Measurements from ENCODE around the gene ADRM1.

The ADRM1 gene

DNA sequence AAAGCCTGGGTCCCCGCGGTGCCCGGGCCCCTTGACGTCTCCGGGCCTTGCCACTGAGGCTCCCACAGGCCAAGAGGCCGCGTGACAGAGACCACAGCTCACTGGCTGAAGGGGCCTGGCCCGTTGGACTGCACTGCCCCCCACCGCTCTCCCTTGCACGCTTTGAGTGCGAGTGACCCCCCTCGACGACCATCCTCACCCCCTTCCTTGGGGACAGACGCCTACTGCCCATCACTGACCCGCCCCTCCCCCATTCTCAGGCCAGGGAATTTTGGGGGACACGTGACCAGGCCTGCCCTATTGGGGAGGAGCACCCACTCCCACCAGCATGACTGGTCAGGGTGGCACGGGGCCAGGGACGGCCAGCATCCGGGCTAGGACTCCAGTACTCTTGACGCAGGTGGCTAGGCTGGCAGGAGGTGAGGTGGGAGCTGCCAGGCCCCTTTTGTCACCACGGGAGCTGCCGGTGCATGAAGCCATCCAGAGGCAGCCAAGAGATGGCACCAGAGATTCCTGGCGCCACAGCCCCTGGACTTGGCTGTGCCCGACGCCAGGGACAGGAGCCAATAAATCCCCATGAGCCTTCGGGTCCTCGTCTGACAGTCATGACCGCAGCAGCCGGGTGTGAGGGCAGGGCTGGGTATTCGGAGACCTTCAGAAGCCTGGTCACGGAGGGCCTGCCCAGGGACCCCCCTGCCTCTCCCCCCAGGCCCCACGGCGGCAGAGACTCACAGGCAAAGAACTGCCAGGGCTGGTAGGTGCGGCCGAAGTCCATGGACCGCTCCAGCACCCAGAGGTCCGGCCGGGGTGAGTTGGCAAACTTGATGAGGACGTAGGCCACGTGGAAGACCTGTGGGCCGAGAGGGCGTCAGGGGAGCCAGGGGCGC lies 49.8 kb downstream of the ADRM1 start:
- in situ Hi-C loops (cut with HindIII; ENCODE audit: low sequenced_read_pairs) = no loop called here

DNA sequence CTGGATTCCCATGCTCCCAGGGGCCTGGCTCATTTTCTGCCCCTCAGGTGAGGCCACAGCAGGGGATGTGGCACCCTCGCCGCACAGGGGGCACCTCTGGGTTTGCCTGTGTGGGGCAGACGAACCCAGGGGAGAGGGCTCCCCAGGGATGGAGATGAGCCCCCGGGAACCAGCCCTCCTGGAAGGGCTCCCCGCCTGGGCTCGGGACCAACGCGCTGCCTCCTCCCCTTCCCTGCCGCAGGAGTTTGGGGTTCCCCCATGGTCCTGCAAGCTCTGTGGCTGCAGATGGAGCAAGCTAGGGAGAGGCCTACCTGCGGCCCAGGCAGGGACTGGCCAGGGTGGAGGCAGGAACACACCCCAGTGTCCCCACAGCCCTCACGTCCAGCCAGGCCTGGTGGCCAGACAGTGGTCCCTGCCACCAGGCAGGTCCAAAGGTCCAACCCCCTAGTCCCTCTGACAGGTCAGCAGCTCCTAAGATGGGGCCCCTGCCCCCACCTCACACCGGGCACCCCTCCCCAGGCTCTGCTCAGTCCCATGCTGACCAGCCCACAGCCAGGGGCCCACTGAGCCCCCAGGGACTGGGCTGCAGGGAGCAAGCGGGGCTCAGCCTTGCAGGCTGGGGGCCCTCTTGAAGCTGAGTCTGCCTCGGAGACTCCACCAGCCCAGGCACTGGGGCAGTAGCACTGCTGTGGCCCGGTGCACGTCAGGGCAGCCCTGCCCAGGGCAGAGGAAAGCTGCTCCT lies 50.7 kb downstream of the ADRM1 start:
- in situ Hi-C loops (cut with HindIII; ENCODE audit: low sequenced_read_pairs) = no loop called here

DNA sequence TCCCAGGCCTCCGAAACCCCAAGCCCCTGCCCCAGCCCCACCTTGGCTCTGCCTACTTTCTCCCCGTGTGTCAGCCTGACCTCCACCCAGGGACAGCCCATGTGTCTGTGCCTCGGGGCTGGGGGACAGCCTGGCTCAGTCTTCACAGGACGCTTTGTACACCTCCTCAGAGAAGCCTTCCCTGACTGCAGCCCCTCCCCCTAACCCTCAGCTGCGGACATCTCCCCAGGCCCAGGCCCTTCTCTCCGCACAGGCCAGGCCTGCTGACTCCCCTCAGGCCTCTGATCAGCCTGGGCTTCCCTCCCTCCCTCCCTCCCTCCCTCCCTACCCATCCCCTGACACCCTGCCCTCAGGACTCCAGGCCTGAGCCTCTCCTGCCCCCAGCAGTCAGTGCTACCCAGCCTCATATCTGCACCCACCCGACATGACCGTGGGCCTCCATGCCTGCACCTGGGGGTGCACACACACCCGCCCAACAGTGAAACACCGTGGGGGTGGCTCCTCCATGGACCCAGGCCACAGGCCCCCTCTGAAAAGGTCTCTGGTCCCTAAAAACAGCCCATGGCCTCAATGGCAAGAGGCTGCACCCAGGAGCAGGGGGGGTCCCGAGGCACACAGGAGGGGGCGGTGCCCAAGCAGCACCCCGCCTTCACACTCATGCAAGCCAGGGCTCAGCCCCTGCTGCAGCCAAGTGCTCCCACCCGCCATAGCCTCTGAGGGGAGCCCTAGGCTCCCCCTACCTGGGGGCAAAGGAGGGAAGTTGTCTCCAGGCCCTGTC lies 51.4 kb downstream of the ADRM1 start:
- in situ Hi-C loops (cut with HindIII; ENCODE audit: low sequenced_read_pairs) = no loop called here

DNA sequence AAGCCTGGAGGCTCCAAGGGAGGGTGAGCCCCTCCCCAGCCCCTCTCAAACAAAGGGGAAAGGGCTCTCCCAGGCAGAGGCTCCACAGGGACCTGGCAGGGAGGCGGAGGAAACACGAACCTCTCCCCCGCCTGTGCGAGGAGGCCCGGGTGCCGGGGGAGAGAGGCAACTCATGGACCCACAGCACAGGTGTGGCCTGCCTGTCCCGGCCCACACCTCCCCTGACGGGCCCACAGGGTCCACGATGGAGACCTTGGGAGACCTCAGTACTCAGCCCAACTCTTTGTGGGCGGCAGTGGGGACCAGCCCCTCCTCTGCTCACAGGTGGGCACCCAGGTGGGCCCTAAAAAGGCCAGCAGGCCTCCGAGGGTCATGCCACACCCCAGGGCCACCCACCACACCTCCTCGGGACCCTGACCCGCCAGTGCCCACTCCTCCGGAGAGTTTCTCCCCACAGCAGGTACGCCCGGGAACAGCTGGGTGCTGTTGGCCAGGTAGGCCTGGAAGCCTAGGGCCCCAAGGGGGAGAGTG lies 52.1 kb downstream of the ADRM1 start:
- in situ Hi-C loops (cut with HindIII; ENCODE audit: low sequenced_read_pairs) = no loop called here

DNA sequence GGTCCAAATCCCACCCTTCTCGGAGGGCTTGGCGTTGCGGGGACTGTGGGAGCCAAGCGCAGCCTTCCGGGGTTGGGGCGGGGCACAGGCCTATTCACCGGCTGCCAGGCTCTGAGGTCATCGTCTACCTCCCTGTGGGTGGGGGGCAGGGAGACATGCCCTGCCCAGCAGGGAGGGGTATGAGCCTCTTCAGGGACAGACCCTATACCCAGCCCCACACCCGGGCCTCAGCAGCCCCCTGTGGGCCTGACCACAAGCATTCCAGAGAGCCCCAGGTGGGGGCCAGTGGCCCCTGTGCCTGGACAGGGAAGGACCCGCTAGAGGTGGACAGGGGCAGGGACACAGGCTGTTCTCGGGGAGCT lies 52.7 kb downstream of the ADRM1 start:
- in situ Hi-C loops (cut with HindIII; ENCODE audit: low sequenced_read_pairs) = no loop called here

DNA sequence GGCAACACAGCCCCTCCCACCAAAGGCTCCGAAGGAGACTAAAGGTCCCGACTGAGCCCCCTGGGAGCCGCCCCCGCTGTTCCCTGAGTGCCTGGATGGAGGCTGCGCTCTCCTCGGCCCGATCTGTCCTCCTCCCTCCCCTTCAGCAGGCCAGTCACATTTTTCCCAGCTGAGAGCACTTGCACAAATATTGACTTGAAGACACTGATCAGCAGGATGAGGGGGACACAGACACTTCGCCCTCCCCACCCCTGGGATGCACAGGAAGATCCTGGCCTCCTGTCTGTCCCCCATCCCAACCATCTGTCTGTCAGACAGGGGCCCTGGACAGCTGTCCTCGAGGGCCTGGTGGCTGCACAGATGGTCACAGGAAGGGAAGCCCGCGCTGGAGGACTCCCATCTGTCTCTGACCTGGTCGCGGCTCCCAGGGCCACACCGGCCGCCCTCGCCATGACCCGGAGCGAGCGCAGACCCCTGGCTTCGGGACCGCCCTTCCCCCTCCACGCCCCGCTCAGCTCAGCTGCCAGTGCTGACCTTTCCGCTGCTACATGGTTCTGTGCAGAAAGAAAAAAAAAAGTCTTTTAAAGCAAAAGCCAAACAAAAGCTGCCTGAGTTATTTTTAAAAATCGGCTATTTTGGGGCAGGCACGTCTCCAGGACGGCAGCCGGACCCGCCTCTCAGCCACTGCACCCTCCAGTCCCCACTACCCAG lies 53.2 kb downstream of the ADRM1 start:
- in situ Hi-C loops (cut with HindIII; ENCODE audit: low sequenced_read_pairs) = no loop called here

DNA sequence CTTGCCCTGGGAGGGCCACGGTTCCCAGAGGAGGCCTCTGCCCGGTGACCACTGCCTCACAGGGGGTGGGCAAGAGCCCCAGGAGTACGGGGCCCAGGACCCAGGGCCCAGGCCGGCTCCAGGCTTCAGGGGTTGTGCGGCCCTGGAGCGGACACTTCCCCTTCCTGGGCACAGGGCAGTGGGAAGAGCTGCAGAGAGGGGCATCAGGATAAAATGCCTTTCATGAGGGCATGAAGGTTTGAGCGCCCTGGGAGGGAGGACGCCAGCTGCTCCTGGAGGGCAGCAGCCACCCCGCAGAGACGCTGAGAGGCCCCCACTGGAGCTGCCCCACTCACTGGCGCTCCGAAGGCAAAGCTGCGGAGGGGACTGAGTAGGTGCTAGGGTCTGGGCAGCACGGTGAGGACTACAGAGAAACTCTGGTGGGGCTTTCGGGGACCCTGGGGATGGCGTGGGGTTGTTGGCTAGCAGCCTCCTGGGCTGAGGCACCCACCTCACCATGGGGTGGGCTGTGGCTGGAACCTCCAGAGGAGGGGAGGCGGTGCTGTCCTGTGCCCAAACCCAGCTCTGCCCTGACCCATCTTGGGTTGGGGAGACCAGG lies 53.9 kb downstream of the ADRM1 start:
- in situ Hi-C loops (cut with HindIII; ENCODE audit: low sequenced_read_pairs) = no loop called here

DNA sequence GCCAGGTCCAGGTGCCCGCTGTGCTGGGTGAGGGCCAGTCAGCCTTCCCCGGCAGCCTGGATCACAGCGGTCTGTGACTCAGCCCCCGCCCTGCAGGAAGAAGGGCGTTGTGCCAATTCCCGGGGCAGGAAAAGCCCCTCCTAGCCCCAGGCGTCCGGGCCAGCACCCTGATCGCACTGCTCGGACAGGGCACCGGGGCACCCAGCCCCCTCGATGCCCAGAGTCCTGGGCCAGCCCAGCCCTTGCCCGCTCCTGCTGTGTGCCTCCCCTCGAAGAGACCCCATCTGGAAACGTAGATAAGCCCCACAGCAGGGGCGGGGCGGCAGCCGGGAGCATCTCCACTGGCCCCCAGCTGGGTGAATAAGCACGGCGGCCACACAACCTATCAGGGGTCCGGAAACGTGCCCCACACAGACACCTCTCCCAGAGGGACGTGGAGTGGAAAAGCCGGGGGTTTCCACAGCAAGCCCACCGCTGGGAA lies 54.4 kb downstream of the ADRM1 start:
- in situ Hi-C loops (cut with HindIII; ENCODE audit: low sequenced_read_pairs) = no loop called here

DNA sequence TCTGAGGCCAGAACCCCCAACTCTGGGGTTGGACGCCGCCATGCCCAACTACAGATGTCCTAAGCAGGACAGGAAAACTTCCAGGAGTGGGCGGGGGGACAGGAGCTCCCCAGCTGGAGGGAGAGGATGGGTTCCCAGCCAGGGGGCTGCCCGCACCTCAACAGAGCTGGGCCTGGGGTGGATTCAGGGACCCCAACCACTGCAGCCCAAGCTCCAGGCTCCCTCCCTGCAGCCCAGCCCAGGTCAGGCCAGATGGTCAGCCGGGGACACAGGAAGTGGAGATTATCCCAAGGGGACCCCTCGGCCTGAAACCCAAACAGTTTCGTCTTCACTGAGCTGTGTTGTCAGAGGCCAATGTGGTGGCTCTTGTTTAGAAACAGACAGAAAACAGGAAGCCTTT lies 54.9 kb downstream of the ADRM1 start:
- in situ Hi-C loops (cut with HindIII; ENCODE audit: low sequenced_read_pairs) = no loop called here
